Fibroblast of the aortic adventitia (primary cell): ENCODE results near the gene ABHD1. TPM values are rescaled to one million over a fixed set of nuclear protein-coding genes. Genes with fewer than 3 reads are reported as not detected.

Experiments
- DNase-seq: peaks from one replicate; pipeline ENCODE4 v3.0.0-alpha.2; 2010; ENCODE audit warnings: low read depth
- H3K4me3 ChIP-seq: 2 replicates; pipeline ENCODE4 v1.5.1; 2011; ENCODE audit warnings: low read depth, mild to moderate bottlenecking, control low read depth, low read length, moderate library complexity
- total RNA-seq: library from RNA; depleted of rRNA; stranded (reverse); fragments of >200 nt; gene quantifications from 2 replicates; pipeline ENCODE4 v1.2.3, GENCODE V29; 2012; ENCODE audit warnings: low replicate concordance
- TF ChIP-seq, protein P1 (sequence below): IDR thresholded peaks from 2 replicates; pipeline ENCODE4 v1.5.1; 2011; ENCODE audit warnings: mild to moderate bottlenecking, low read length, control low read depth, inconsistent platforms; ENCODE audit not compliant: insufficient read depth

The ABHD1 gene
- total RNA-seq, 1 donor = 0.09 TPM

DNA sequence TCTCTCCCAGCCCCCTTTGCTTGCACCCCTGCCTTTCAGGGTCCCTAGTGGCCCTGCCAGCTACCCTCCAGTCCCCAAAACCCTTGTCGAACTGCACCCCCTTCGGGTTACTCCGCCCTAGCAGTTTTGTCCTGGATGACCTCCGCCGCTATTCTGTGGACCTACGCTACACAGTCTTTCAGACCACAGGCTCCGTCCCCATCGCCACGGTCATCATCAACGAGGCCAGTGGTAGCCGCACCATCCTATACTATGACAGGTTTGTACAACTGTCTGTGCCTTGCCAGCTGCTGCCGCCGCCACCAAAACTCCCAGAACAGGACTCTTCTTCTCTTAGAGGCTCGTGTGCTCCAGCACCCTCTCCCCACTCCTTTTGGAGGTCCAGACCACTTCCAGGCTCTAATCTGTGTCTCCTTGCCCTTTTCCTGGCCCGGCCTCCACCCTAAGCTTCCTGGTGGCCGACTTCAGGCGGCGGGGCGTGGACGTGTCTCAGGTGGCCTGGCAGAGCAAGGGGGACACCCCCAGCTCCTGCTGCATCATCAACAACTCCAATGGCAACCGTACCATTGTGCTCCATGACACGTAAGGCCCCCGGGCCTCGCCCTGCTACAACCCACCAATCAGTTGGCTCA lies 29.1 kb upstream of the ABHD1 start:
- TF ChIP-seq, protein P1, sequence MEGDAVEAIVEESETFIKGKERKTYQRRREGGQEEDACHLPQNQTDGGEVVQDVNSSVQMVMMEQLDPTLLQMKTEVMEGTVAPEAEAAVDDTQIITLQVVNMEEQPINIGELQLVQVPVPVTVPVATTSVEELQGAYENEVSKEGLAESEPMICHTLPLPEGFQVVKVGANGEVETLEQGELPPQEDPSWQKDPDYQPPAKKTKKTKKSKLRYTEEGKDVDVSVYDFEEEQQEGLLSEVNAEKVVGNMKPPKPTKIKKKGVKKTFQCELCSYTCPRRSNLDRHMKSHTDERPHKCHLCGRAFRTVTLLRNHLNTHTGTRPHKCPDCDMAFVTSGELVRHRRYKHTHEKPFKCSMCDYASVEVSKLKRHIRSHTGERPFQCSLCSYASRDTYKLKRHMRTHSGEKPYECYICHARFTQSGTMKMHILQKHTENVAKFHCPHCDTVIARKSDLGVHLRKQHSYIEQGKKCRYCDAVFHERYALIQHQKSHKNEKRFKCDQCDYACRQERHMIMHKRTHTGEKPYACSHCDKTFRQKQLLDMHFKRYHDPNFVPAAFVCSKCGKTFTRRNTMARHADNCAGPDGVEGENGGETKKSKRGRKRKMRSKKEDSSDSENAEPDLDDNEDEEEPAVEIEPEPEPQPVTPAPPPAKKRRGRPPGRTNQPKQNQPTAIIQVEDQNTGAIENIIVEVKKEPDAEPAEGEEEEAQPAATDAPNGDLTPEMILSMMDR = no peak
- no peak overlapping the region for H3K4me3 ChIP-seq
- DNase-seq = no peak

DNA sequence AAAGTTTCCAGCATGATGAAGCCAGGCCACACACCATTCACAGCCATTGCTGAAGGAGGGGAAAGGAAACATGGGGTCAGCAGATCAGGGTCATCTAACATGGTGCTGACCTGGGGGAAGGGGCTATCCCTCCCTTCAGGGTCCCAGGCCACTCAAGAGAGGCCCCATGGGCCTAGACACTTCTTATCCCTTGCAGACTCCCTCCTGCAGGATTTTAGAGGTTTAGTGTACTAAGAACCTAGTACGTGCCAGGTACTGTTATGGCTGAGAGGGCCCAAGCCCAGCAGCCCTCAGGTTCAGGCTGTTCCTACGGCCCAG lies 28.2 kb upstream of the ABHD1 start:
- H3K4me3 ChIP-seq = no peak overlapping the region
- TF ChIP-seq, protein P1 = no peak
- no peak for DNase-seq

DNA sequence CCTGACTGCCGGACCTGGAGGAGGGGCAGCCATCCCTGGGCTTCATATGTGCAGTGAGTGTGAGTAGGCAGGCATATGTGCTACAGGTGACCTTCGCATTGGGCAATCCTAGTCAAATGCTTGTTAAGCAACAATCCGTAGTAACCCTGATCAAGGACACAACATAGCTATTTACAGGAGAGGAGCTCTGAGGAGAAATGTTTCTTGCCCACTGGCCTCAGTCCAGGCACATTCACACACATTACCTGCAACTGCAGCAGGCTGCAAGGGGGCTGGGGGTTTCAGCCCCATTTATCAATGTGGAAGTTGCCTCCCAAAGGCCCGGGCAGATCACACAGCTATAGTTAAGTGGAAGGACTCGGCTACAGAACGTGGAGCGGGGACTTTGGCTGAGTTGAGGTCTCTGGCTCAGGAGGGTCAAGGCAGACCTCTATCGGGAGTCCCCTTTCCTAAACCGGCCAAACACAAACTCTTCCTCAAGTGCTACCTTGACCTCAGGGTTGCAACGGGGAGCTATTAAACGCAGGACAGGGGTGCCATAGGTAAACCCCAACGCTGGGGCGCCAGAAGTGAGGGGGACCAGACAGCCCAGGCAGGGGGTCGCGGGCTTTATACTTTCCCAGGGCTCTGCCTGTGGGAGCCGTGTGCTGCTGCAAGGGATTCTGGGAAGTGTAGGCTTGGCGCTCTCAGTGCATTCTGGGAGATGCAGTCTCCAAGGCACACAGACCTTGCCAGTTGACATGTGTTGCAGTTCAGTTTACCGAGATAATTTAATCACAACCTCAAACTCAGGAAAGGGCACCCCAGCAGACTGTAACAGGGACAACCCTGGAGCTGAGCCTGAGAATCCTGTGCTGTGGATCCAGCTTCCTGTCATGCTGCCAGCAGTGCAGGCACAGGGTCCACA lies 27.6 kb upstream of the ABHD1 start:
- DNase-seq = peak; percentile 64
- H3K4me3 ChIP-seq = no peak overlapping the region
- TF ChIP-seq, protein P1 = no peak

DNA sequence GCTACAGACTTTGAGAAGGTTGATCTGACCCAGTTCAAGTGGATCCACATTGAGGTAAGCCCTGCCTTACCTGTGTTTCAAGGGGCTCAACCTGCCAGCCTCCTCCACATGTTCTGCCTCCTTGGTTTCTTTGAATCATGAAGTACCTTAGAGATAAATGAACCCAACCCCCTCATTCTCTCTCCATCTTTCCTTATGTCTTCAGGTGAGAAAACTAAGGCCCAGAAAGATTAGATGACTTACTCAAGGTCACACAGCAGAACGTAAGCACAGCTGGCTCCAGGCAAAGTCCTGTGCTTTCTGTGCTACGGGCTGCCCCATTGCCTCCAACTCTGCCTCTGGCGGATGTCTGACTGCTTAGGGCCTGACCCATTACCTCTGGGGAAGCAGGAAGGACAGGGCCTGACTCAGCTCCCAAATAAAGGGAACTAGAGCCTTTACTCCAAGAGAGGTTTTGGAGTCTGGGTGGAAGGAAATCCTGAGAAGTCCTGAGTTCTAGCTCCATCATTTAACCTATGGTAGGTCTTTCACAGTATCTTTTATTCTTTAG lies 26.8 kb upstream of the ABHD1 start:
- H3K4me3 ChIP-seq = no peak overlapping the region
- TF ChIP-seq, protein P1 = no peak
- no peak for DNase-seq

DNA sequence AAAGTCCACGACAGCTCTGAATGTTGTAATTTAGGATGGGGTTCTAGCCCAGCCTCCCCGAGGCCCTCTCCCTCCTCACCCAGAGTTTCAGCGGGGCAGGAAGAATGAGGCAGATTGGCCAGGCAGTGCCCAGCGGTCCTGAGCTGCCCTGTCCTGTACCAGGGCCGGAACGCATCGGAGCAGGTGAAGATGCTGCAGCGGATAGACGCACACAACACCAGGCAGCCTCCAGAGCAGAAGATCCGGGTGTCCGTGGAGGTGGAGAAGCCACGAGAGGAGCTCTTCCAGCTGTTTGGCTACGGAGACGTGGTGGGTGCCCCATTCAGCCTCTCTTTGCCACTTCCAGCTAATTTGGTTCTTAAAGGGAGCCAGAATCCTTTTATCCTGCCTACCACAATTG lies 26.3 kb upstream of the ABHD1 start:
- no peak for DNase-seq
- TF ChIP-seq, protein P1 = no peak
- H3K4me3 ChIP-seq = no peak overlapping the region

DNA sequence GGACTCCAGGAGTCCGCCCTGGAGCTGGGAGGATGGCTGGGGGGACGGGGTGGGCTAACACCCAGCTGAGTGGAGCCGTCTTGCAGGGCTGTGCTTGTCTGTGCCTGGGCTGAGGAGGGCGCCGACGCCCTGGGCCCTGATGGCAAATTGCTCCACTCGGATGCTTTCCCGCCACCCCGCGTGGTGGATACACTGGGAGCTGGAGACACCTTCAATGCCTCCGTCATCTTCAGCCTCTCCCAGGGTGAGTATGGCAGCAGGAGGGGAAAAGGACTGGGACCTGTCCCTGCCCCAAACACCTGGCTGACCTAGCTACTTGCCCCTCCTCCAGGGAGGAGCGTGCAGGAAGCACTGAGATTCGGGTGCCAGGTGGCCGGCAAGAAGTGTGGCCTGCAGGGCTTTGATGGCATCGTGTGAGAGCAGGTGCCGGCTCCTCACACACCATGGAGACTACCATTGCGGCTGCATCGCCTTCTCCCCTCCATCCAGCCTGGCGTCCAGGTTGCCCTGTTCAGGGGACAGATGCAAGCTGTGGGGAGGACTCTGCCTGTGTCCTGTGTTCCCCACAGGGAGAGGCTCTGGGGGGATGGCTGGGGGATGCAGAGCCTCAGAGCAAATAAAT lies 24.2 kb upstream of the ABHD1 start:
- DNase-seq = no peak
- TF ChIP-seq, protein P1 = no peak

More for the DNA sequence above, 24.2 kb upstream of the ABHD1 start:
- no peak overlapping the region for H3K4me3 ChIP-seq
